ENCODE data around the gene ZNF71. TPM values are rescaled to one million over a fixed set of nuclear protein-coding genes. Genes with fewer than 3 reads are reported as not detected.

The ZNF71 gene
- total and polyA plus RNA-seq, 2 donors (not counting 1 experiment from before 2014, with no cell fraction given) = 6.4 to 9.3 TPM

- ATAC-seq (ENCODE audit: low read depth) (no peak), DNase-seq (no peak)
- peak overlapping the region; percentile 24 for H2AFZ ChIP-seq (ENCODE audit: insufficient read depth, low read depth, low read length, poor library complexity, severe bottlenecking)
- H3K4me3 ChIP-seq (ENCODE audit: control extremely low read depth in 1 of 5, extremely low read depth in 1 of 5, insufficient read depth in 1 of 5, low read depth in 2 of 5, low read length in 4 of 5) = peak overlapping the region in 2 of 5 experiments; percentile 25 to 30
- no peak overlapping the region for H3K9ac ChIP-seq (ENCODE audit: low read length)
- peaks cover 1 to 72% (median 6%) of the 10 kb centered on the region in 3 donors for H3K9me3 ChIP-seq (ENCODE audit: control extremely low read depth in 1 of 3, control insufficient read depth in 2 of 3, insufficient read depth in 1 of 3, low read length in 2 of 3)
- TF ChIP-seq EZH2 (IDR thresholded peaks at IDR 0.05; ENCODE audit: borderline replicate concordance, insufficient read depth, low read depth, low read length, poor library complexity, severe bottlenecking) = no peak
- TF ChIP-seq CTCF (IDR thresholded peaks at IDR 0.05) = no peak
- H3K27me3 ChIP-seq (replicated peaks in 1 of 4; ENCODE audit: control extremely low read depth in 1 of 4, control insufficient read depth in 3 of 4, insufficient read depth in 4 of 4, low read length in 3 of 4) = no peaks in the 10 kb centered on the region
- Mint-ChIP-seq H3K27me3 (peaks cover 3% of the 10 kb centered on the region), H3K4me3 (no peak overlapping the region), H3K9me3 (ENCODE audit: insufficient read depth) (peaks cover 10% of the 10 kb centered on the region), H3K4me1 (no peaks in the 10 kb centered on the region), H3K27ac (no peak overlapping the region)
- WGBS (ENCODE audit: insufficient coverage) = 44% methylated on average over 27 of the region's 32 CpGs
- H3K4me1 ChIP-seq (ENCODE audit: control insufficient read depth in 2 of 2, insufficient read depth in 2 of 2, low read length in 2 of 2) = peaks cover 0 to 4% of the 10 kb centered on the region in 2 donors
- H3K27ac ChIP-seq (ENCODE audit: low read length in 2 of 2) = no peak overlapping the region
- CTCF ChIA-PET = no interaction called here
- H4K20me1 ChIP-seq (ENCODE audit: control insufficient read depth, insufficient read depth, low read length, poor library complexity, severe bottlenecking) = no peaks in the 10 kb centered on the region
- H3K36me3 ChIP-seq (replicated peaks in 1 of 2; ENCODE audit: control extremely low read depth in 1 of 2, control insufficient read depth in 1 of 2, extremely low read depth in 1 of 2, insufficient read depth in 2 of 2, low read length in 1 of 2) = no peaks in the 10 kb centered on the region
- no peaks in the 10 kb centered on the region for H3K79me2 ChIP-seq (ENCODE audit: control insufficient read depth, insufficient read depth, low read length)
- POLR2A ChIA-PET = no interaction called here
- intact Hi-C loops (cut with micrococcal nuclease) = no loop called here
- peak overlapping the region; percentile 46 for H3K4me2 ChIP-seq (replicated peaks; ENCODE audit: low read depth, low read length, poor library complexity, severe bottlenecking)
Measured at GRCh38 chr19:56660381-56661107, 65.4 kb downstream of the ZNF71 start.

GRCh38 chr19:56661248-56661647 is 66.1 kb downstream of the ZNF71 start:
- Histone ChIP-seq H3K9ac (ENCODE audit: low read length) (no peak overlapping the region), H3K36me3 (replicated peaks in 1 of 2; ENCODE audit: control extremely low read depth in 1 of 2, control insufficient read depth in 1 of 2, extremely low read depth in 1 of 2, insufficient read depth in 2 of 2, low read length in 1 of 2) (no peaks in the 10 kb centered on the region), H3K79me2 (ENCODE audit: control insufficient read depth, insufficient read depth, low read length) (no peaks in the 10 kb centered on the region), H4K20me1 (ENCODE audit: control insufficient read depth, insufficient read depth, low read length, poor library complexity, severe bottlenecking) (no peaks in the 10 kb centered on the region), H3K4me2 (replicated peaks; ENCODE audit: low read depth, low read length, poor library complexity, severe bottlenecking) (no peak overlapping the region), H3K27me3 (replicated peaks in 1 of 4; ENCODE audit: control extremely low read depth in 1 of 4, control insufficient read depth in 3 of 4, insufficient read depth in 4 of 4, low read length in 3 of 4) (no peaks in the 10 kb centered on the region), H3K4me3 (ENCODE audit: control extremely low read depth in 1 of 5, extremely low read depth in 1 of 5, insufficient read depth in 1 of 5, low read depth in 2 of 5, low read length in 4 of 5) (no peak overlapping the region), H2AFZ (ENCODE audit: insufficient read depth, low read depth, low read length, poor library complexity, severe bottlenecking) (no peak overlapping the region), H3K9me3 (ENCODE audit: control extremely low read depth in 1 of 3, control insufficient read depth in 2 of 3, insufficient read depth in 1 of 3, low read length in 2 of 3) (peaks cover 1 to 76% (median 6%) of the 10 kb centered on the region in 3 donors), H3K4me1 (ENCODE audit: control insufficient read depth in 2 of 2, insufficient read depth in 2 of 2, low read length in 2 of 2) (peaks cover 0 to 4% of the 10 kb centered on the region in 2 donors), H3K27ac (ENCODE audit: low read length in 2 of 2) (no peak overlapping the region)
- intact Hi-C loops (cut with micrococcal nuclease) = no loop called here
- Mint-ChIP-seq H3K4me3 (no peak overlapping the region), H3K27ac (no peak overlapping the region), H3K4me1 (no peaks in the 10 kb centered on the region), H3K27me3 (peaks cover 3% of the 10 kb centered on the region), H3K9me3 (ENCODE audit: insufficient read depth) (peaks cover 7% of the 10 kb centered on the region)
- WGBS (ENCODE audit: insufficient coverage) = 86% methylated on average over 3 of the region's 3 CpGs
- TF ChIP-seq CTCF (IDR thresholded peaks at IDR 0.05) (no peak), EZH2 (IDR thresholded peaks at IDR 0.05; ENCODE audit: borderline replicate concordance, insufficient read depth, low read depth, low read length, poor library complexity, severe bottlenecking) (no peak)
- ATAC-seq (ENCODE audit: low read depth) = no peak
- no peak for DNase-seq
- POLR2A ChIA-PET = no interaction called here
- CTCF ChIA-PET = no interaction called here

All from B cell (primary cell).